Adrenal gland (tissue), 5 donors: ENCODE measurements around the gene FBLN2.

Experiments used
- POLR2A ChIP-seq, 2 donors: fragments of 450-650 bp; IDR thresholded peaks; one replicate each; pipeline ENCODE4 v1.6.1; 2017; ENCODE audit warnings: antibody characterized with exemption in 2 of 2, mild to moderate bottlenecking in 2 of 2, moderate library complexity in 1 of 2
- TF ChIP-seq, protein P1 (sequence below), 6 experiments: fragments of 450-650 bp in 4 of 6; fragments of 200-600 bp in 2 of 6; sonication (generic) in 1 of 6; IDR thresholded peaks; 1 replicate in 5 of 6; 2 replicates in 1 of 6; pipeline versions ENCODE4 v1.5.1 to v1.8.0; 2016 to 2021; ENCODE audit warnings: antibody characterized with exemption in 6 of 6, mild to moderate bottlenecking in 2 of 6, moderate library complexity in 1 of 6
- donor health status: DM: no; HTN: no; CAD: no.

GRCh38 chr3:13594146-13594545 is 45.2 kb downstream of the FBLN2 start:
- TF ChIP-seq, protein P1, sequence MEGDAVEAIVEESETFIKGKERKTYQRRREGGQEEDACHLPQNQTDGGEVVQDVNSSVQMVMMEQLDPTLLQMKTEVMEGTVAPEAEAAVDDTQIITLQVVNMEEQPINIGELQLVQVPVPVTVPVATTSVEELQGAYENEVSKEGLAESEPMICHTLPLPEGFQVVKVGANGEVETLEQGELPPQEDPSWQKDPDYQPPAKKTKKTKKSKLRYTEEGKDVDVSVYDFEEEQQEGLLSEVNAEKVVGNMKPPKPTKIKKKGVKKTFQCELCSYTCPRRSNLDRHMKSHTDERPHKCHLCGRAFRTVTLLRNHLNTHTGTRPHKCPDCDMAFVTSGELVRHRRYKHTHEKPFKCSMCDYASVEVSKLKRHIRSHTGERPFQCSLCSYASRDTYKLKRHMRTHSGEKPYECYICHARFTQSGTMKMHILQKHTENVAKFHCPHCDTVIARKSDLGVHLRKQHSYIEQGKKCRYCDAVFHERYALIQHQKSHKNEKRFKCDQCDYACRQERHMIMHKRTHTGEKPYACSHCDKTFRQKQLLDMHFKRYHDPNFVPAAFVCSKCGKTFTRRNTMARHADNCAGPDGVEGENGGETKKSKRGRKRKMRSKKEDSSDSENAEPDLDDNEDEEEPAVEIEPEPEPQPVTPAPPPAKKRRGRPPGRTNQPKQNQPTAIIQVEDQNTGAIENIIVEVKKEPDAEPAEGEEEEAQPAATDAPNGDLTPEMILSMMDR (IDR thresholded peaks at IDR 0.05) = no peak
- TF ChIP-seq POLR2A (IDR thresholded peaks at IDR 0.05) = no peak
